Panc1 (cell line): Measurements from ENCODE around the gene ENDOV. TPM values are rescaled to one million over a fixed set of nuclear protein-coding genes. Genes with fewer than 3 reads are reported as not detected.

Experiments
- ATAC-seq: fragments of 200-7000 bp; cut with Tn5 transposase; 2 replicates; pipeline ENCODE4 v1.9.1; 2020; ENCODE audit warnings: mild to moderate bottlenecking, moderate library complexity
- BruUV-seq: library from RNA; stranded (reverse); fragments of 400-500 nt; replicated peaks from 2 replicates; lab custom pipeline; 2021; lab: Mats Ljungman, UMichigan
- CTCF ChIA-PET: fragments of 300-600 bp; sonication (Branson Sonifier 250); formaldehyde crosslinking; loops from one replicate; lab custom pipeline; 2022; ENCODE audit warnings: antibody characterized with exemption; lab: Charles Lee
- POLR2A ChIA-PET: fragments of 300-600 bp; sonication (Branson Sonifier 250); formaldehyde crosslinking; loops from one replicate; lab custom pipeline; 2022; ENCODE audit warnings: antibody characterized with exemption; lab: Charles Lee
- DNase-seq: peaks from one replicate; pipeline ENCODE4 v3.0.0-alpha.2; 2010; ENCODE audit warnings: low read depth, low spot score
- H3K27ac ChIP-seq: 2 replicates; pipeline ENCODE4 v1.5.1; 2011; ENCODE audit warnings: mild to moderate bottlenecking, low read length, inconsistent platforms
- H3K27me3 ChIP-seq: fragments of 200-500 bp; sonication (Bioruptor generic); 2 replicates; pipeline ENCODE4 v1.6.0; 2014; ENCODE audit warnings: low read length, inconsistent platforms; ENCODE audit not compliant: control insufficient read depth, insufficient read depth
- H3K36me3 ChIP-seq: fragments of 200-500 bp; sonication (Bioruptor generic); 2 replicates; pipeline ENCODE4 v1.5.1; 2014; ENCODE audit warnings: inconsistent platforms, mild to moderate bottlenecking, low read length, moderate library complexity; ENCODE audit not compliant: control insufficient read depth, insufficient read depth
- H3K4me1 ChIP-seq: 2 replicates; pipeline ENCODE4 v1.5.1; 2011; ENCODE audit warnings: inconsistent platforms, mild to moderate bottlenecking, low read length, moderate library complexity; ENCODE audit not compliant: control insufficient read depth, insufficient read depth
- H3K4me3 ChIP-seq, 2 experiments: 2 replicates each; pipeline ENCODE4 v1.5.1; 2011 to 2012; ENCODE audit warnings: low read depth in 2 of 2, low read length in 2 of 2, mild to moderate bottlenecking in 2 of 2, inconsistent platforms in 1 of 2, moderate library complexity in 1 of 2
- H3K9me3 ChIP-seq: fragments of 200-500 bp; sonication (Bioruptor generic); 2 replicates; pipeline ENCODE4 v1.5.1; 2014; ENCODE audit warnings: low read depth, mild to moderate bottlenecking, inconsistent platforms, low read length, moderate library complexity; ENCODE audit not compliant: control insufficient read depth, insufficient read depth
- CTCF ChIP-seq: fragments of 450-650 bp; IDR thresholded peaks from 2 replicates; pipeline ENCODE4 v1.5.1; 2017; ENCODE audit warnings: mild to moderate bottlenecking
- POLR2AphosphoS5 ChIP-seq: IDR thresholded peaks from 2 replicates; pipeline ENCODE4 v1.6.1; 2012; ENCODE audit warnings: mild to moderate bottlenecking, low read depth, low read length, moderate library complexity
- REST ChIP-seq, 2 experiments: IDR thresholded peaks; 2 replicates each; pipeline ENCODE4 v1.6.1; 2011 to 2012; ENCODE audit warnings: low read depth in 2 of 2, control low read depth in 1 of 2, low read length in 1 of 2, mild to moderate bottlenecking in 1 of 2, moderate library complexity in 1 of 2; ENCODE audit not compliant: insufficient read depth in 1 of 2
- SIN3A ChIP-seq: IDR thresholded peaks from 2 replicates; pipeline ENCODE4 v1.6.1; 2012; ENCODE audit warnings: low read depth, mild to moderate bottlenecking, low read length, moderate library complexity, borderline replicate concordance; ENCODE audit not compliant: insufficient read depth
- TCF7L2 ChIP-seq: IDR thresholded peaks from 2 replicates; pipeline ENCODE4 v1.6.1; 2011; ENCODE audit warnings: mild to moderate bottlenecking, low read depth, low read length, inconsistent platforms
- in situ Hi-C: cut with HindIII; loops from 2 replicates; pipeline ENCODE4 v1.10.0; 2016; ENCODE audit warnings: low sequenced_read_pairs, low pct_unique_long_range_greater_than_20kb
- intact Hi-C: fragments of 100-400 bp; cut with micrococcal nuclease; formaldehyde crosslinking; loops from one replicate; pipeline ENCODE4 v1.10.0; 2022; ENCODE audit not compliant: unreplicated experiment
- total RNA-seq: library from RNA; stranded (reverse); gene quantifications from one replicate; pipeline ENCODE4 v1.2.1, GENCODE V29; 2021; ENCODE audit not compliant: unreplicated experiment

Gene ENDOV
- total RNA-seq, 1 experiment from 2014 or later, result 37.1 TPM

GRCh38 chr17:80456465-80457235, 41.7 kb downstream of the ENDOV start:
- DNase-seq, result no peak
- BruUV-seq, result no TSS peak
- Histone ChIP-seq H3K36me3 (no peaks in the 10 kb centered on the region; the same call in 1 of the 2 replicates), H3K4me1 (peaks cover 20% of the 10 kb centered on the region), H3K27me3 (no peaks in the 10 kb centered on the region), H3K4me3 (no peak overlapping the region), H3K9me3 (no peaks in the 10 kb centered on the region), H3K27ac (no peak overlapping the region)
- CTCF ChIA-PET, result no interaction called here
- in situ Hi-C loops (no loop called here), intact Hi-C loops (no loop called here)
- POLR2A ChIA-PET, result interaction anchor here (0.6 kb wide), 1 partner anchor 548 kb away, joined by 10 read pairs; no protein-coding TSS in a partner anchor
- TF ChIP-seq SIN3A (no peak), POLR2AphosphoS5 (no peak), TCF7L2 (no peak), CTCF (no peak), REST (IDR thresholded peaks at IDR 0.05; ENCODE audit: insufficient read depth in 1 of 2, low read depth in 2 of 2, low read length in 1 of 2) (no peak)
- ATAC-seq, result no peak

GRCh38 chr17:80457236-80457856, 42.4 kb downstream of the ENDOV start:
- ATAC-seq (no peak), DNase-seq (no peak)
- POLR2A ChIA-PET, result interaction anchor here (0.6 kb wide), 1 partner anchor 547 kb away, joined by 10 read pairs; no protein-coding TSS in a partner anchor
- H3K4me3 ChIP-seq, result no peak overlapping the region
- CTCF ChIA-PET, result no interaction called here
- no peak overlapping the region for H3K27ac ChIP-seq
- in situ Hi-C loops (no loop called here), intact Hi-C loops (no loop called here)
- no peaks in the 10 kb centered on the region for H3K27me3 ChIP-seq
- no peaks in the 10 kb centered on the region; the same call in 1 of the 2 replicates for H3K36me3 ChIP-seq
- H3K9me3 ChIP-seq, result no peaks in the 10 kb centered on the region
- peaks cover 20% of the 10 kb centered on the region for H3K4me1 ChIP-seq
- no peak for TF ChIP-seq SIN3A
- TF ChIP-seq REST (IDR thresholded peaks at IDR 0.05; ENCODE audit: insufficient read depth in 1 of 2, low read depth in 2 of 2, low read length in 1 of 2), result no peak
- TF ChIP-seq CTCF, result no peak
- no peak for TF ChIP-seq TCF7L2
- no peak for TF ChIP-seq POLR2AphosphoS5
- no TSS peak for BruUV-seq
